Esophagus squamous epithelium (tissue), 5 donors: ENCODE measurements around the gene FETUB. TPM values are rescaled to one million over a fixed set of nuclear protein-coding genes. Genes with fewer than 3 reads are reported as not detected.
"Not testable (repeated sequence)": the region's sequence is repeated elsewhere in the genome, so short reads cannot be mapped to it uniquely, and the experiment has no call there.

ENCODE experiments used
- DNase-seq: peaks from one replicate; lab custom pipeline; 2025; lab: John Stamatoyannopoulos, UW
- H3K27ac ChIP-seq, 4 donors: fragments of 200-600 bp; sonication (generic); one replicate each; pipeline ENCODE4 v1.5.1; 2016 to 2019; ENCODE audit warnings: mild to moderate bottlenecking in 1 of 4
- H3K27me3 ChIP-seq, 4 donors: fragments of 200-600 bp; sonication (generic); 1 replicate in 3 of 4; 2 replicates in 1 of 4; pipeline versions ENCODE4 v1.5.1 to v1.6.0; 2017 to 2021; ENCODE audit warnings: antibody characterized with exemption in 1 of 4
- H3K36me3 ChIP-seq, 3 donors: fragments of 200-600 bp; sonication (generic); one replicate each; pipeline ENCODE4 v1.5.1; 2016 to 2019
- H3K4me1 ChIP-seq, 3 donors: fragments of 200-600 bp; sonication (generic); one replicate each; pipeline ENCODE4 v1.5.1; 2017 to 2019
- H3K4me3 ChIP-seq, 4 donors: fragments of 200-600 bp; sonication (generic); 1 replicate in 3 of 4; 2 replicates in 1 of 4; pipeline ENCODE4 v1.5.1; 2016 to 2019; ENCODE audit warnings: mild to moderate bottlenecking in 2 of 4, moderate library complexity in 1 of 4
- H3K9me3 ChIP-seq, 3 donors: fragments of 200-600 bp; sonication (generic); one replicate each; pipeline ENCODE4 v1.5.1; 2016 to 2019
- CTCF ChIP-seq, 6 experiments: fragments of 450-650 bp in 4 of 6; fragments of 200-600 bp in 2 of 6; sonication (generic) in 2 of 6; IDR thresholded peaks; one replicate each; pipeline ENCODE4 v1.5.1; 2016 to 2019; ENCODE audit warnings: antibody characterized with exemption in 6 of 6, mild to moderate bottlenecking in 4 of 6, moderate library complexity in 4 of 6
- POLR2A ChIP-seq, 4 donors: fragments of 450-650 bp; IDR thresholded peaks; one replicate each; pipeline ENCODE4 v1.6.1; 2017; ENCODE audit warnings: antibody characterized with exemption in 4 of 4, mild to moderate bottlenecking in 4 of 4, moderate library complexity in 3 of 4
- WGBS, 2 donors: methylation state at CpG; one replicate each; pipeline ENCODE4 v1.1.5; 2018; 5-methylcytosine and 5-hydroxymethylcytosine counted together
- intact Hi-C: fragments of 100-400 bp; cut with DNase I; formaldehyde crosslinking; loops from one replicate; pipeline ENCODE4 v1.15.0; 2022
- total RNA-seq, 4 donors: library from RNA; depleted of rRNA; stranded (reverse); fragments of >200 nt; gene quantifications; one replicate each; pipeline ENCODE4 v1.1.0, GENCODE V29; 2016
- donor health status: DM: yes; HTN: yes; CAD: no.

Gene FETUB
- total RNA-seq, 4 donors from 2014 or later, result 0.26 to 23.3 (median 5.0) TPM

GRCh38 chr3:186627852-186628414, 12.3 kb upstream of the FETUB start:
- intact Hi-C loops, result no loop called here
- Histone ChIP-seq H3K9me3 (no peaks in the 10 kb centered on the region), H3K36me3 (no peaks in the 10 kb centered on the region), H3K4me1 (peaks cover 0 to 1% (median 0%) of the 10 kb centered on the region in 3 donors), H3K4me3 (no peak overlapping the region), H3K27ac (no peak overlapping the region), H3K27me3 (peaks cover 0 to 6% (median 0%) of the 10 kb centered on the region in 4 donors)
- WGBS, 2 donors, result 93 to 95% methylated on average over 7 of the region's 7 CpGs
- TF ChIP-seq CTCF (IDR thresholded peaks at IDR 0.05) (no peak), POLR2A (IDR thresholded peaks at IDR 0.05) (no peak)
- no peak for DNase-seq

DNA sequence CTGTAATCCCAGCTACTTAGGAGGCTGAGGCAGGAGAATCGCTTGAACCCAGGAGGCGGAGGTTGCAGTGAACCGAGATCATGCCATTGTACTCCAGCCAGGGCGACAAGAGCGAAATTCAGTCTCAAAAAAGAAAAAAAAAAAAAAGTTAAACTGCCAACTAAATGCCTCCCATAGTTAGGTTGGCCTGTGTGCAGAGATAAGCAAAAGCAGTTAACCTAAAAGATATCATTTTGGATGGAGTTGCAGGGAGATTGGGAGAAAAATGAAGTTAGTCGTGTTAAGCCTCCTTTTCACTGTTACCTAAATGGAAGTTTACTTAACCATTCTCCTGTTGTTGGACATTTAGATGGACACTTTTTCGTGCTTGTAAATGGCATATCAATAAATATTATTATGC, 11.4 kb upstream of the FETUB start:
- WGBS, 2 donors, result 74 to 81% methylated on average over 6 to 7 of the region's 7 CpGs
- no peak overlapping the region for H3K27ac ChIP-seq

DNA sequence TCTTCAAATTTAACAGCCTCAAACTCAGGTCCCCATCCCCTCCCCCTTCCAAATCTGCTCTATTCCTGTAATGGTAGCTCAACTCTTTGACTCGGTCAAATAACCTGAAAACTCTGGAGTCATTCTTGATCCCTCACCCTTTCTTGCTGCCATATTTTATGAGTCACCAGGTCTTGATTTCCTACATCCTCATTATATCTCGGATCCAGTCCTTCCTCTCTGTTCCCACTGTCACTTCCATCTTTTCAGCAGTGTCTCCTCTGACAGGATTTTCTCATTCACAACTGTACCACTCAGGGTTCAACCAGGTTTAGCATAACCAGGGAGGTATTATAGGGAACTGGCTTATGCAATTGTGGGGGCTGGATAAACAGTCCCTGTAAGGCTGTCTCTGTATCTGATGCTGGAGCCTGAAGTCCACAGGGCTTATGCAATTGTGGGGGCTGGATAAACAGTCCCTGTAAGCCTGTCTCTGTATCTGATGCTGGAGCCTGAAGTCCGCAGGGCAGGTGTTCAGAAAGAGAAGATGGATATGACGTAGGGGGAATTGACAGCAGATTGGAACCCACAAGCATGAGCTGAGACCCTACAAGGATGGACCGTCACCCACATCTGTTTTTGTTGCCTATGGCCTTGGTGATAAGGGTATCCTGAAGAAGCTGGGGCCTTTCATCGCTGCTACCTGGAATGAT, 9.1 kb upstream of the FETUB start:
- Histone ChIP-seq H3K36me3 (no peaks in the 10 kb centered on the region), H3K4me3 (no peak overlapping the region), H3K4me1 (peaks cover 0 to 18% (median 0%) of the 10 kb centered on the region in 3 donors), H3K9me3 (no peaks in the 10 kb centered on the region), H3K27ac (peak overlapping the region in 2 of 4 donors; percentile 43 to 50), H3K27me3 (peaks cover 0 to 13% (median 0%) of the 10 kb centered on the region in 4 donors)
- DNase-seq, result no peak
- intact Hi-C loops, result no loop called here
- no peak for TF ChIP-seq CTCF (IDR thresholded peaks at IDR 0.05)
- TF ChIP-seq POLR2A (IDR thresholded peaks at IDR 0.05), result no peak
- WGBS, 2 donors, result 62 to 63% methylated on average over 6 of the region's 6 CpGs

More for the DNA sequence above, 11.4 kb upstream of the FETUB start:
- intact Hi-C loops, result no loop called here
- Histone ChIP-seq H3K9me3 (no peaks in the 10 kb centered on the region), H3K36me3 (no peaks in the 10 kb centered on the region), H3K4me3 (no peak overlapping the region), H3K27me3 (peaks cover 0 to 6% (median 0%) of the 10 kb centered on the region in 4 donors), H3K4me1 (peaks cover 0 to 9% (median 0%) of the 10 kb centered on the region in 3 donors)
- no peak for DNase-seq
- TF ChIP-seq CTCF (IDR thresholded peaks at IDR 0.05) (no peak), POLR2A (IDR thresholded peaks at IDR 0.05) (no peak)

DNA sequence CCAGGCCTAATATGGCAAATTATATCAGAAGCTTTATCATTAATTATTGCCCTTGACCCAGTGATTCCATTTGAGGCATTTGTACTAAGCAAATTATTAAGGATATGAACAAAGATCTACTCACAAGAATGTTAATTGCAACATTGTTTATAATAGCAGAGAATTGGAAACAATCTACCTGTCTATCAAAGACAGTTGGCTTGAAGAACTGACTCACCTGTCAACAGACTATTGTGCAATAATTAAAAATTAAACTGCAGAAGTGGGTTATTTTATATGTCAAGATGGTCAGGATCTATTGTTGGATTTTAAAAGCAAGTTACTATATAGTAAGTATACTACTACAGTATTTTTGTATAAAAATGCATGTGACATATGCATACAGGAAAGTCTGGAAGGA, 6.7 kb upstream of the FETUB start:
- no peak for DNase-seq
- Histone ChIP-seq H3K4me3 (no peak overlapping the region), H3K27ac (peak overlapping the region in 1 of 4 donors; percentile 17), H3K36me3 (no peaks in the 10 kb centered on the region), H3K27me3 (peaks cover 0 to 7% (median 0%) of the 10 kb centered on the region in 4 donors), H3K4me1 (peaks cover 0 to 35% (median 0%) of the 10 kb centered on the region in 3 donors), H3K9me3 (no peaks in the 10 kb centered on the region)
- intact Hi-C loops, result no loop called here
- TF ChIP-seq POLR2A (IDR thresholded peaks at IDR 0.05) (no peak), CTCF (IDR thresholded peaks at IDR 0.05) (no peak)

- WGBS, 2 donors, result 77 to 85% methylated on average over 5 of the region's 5 CpGs
- intact Hi-C loops, result not testable (repeated sequence)
These were observed 6.0 kb upstream of the FETUB start for GRCh38 chr3:186634207-186634606.

More at GRCh38 chr3:186634207-186634606, 6.0 kb upstream of the FETUB start:
- not testable (repeated sequence) for H3K36me3 ChIP-seq, H3K27ac ChIP-seq, DNase-seq, H3K4me3 ChIP-seq, H3K9me3 ChIP-seq, H3K27me3 ChIP-seq
- peaks cover 0 to 42% (median 0%) of the 10 kb centered on the region in 3 donors for H3K4me1 ChIP-seq
